RWPE1 (cell line): ENCODE data around the gene ERN1.
A peak's percentile ranks its signal among the peaks of the same experiment; 100 is the strongest.
"Not testable (repeated sequence)": the region's sequence is repeated elsewhere in the genome, so short reads cannot be mapped to it uniquely, and the experiment has no call there.

ENCODE experiments used
- CTCF ChIA-PET: fragments of 350-600 bp; sonication (Branson Sonifier 250); formaldehyde crosslinking; extraction: SDS; loops from one replicate; lab custom pipeline; 2021; lab: Yijun Ruan, JAX
- POLR2A ChIA-PET: fragments of 400-600 bp; formaldehyde crosslinking; extraction: SDS; loops from one replicate; lab custom pipeline; 2020; ENCODE audit warnings: antibody characterized with exemption; ENCODE audit not compliant: low non-redundant PET; lab: Yijun Ruan, JAX
- DNase-seq: peaks from one replicate; pipeline ENCODE4 v3.0.0; 2012; ENCODE audit warnings: low spot score
- H3K27ac ChIP-seq: fragments of 450-650 bp; 2 replicates; pipeline ENCODE4 v1.5.1; 2017
- CTCF ChIP-seq: fragments of 450-650 bp; conservative IDR thresholded peaks from 2 replicates; pipeline ENCODE4 v1.5.1; 2017; ENCODE audit warnings: low read depth, mild to moderate bottlenecking

ERN1 gene

DNA sequence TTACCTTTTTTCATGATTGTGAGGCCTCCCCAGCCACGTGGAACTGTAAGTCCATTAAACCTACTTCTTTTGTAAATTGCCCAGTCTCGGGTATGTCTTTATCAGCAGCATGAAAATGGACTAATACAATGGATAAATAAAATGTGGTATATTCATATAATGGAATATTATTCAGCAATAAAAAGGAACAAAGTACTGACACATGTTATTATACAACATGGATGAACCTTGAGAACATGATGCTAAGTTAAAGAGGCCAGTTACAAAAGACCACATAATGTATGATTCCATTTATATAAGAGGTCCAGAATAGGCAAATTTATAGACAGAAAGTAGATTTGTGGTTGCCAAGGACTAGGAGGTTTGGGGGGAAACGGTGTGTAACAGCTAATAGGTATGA is 5.3 kb downstream of the ERN1 start:
- DNase-seq, result no peak
- CTCF ChIA-PET, result no interaction called here
- no peak for TF ChIP-seq CTCF
- POLR2A ChIA-PET, result no interaction called here
- H3K27ac ChIP-seq, result no peak overlapping the region

DNA sequence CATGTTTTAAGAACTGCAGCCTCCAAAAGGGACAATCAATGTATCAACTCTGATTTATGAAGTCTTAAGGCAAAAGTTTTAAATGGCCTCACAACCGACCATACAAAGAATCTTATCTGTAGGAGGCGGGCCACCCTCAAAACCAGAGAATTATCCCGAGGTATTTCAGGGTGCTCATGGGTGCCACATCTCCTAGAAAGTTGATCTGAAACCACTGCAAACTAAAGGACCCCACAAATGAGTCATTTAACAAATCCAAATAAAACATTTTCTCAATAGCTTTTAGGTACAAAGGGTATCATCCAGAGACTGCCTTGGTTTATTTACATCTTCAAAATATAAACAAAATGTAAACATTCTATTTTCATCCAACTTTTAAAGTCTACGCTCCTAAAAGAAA is 6.8 kb downstream of the ERN1 start:
- ChIA-PET CTCF (interaction anchor here (0.5 kb wide), 1 partner anchor 22 kb away, joined by 4 read pairs; no protein-coding TSS in a partner anchor), POLR2A (no interaction called here)
- DNase-seq, result no peak
- no peak for TF ChIP-seq CTCF
- no peak overlapping the region for H3K27ac ChIP-seq

DNA sequence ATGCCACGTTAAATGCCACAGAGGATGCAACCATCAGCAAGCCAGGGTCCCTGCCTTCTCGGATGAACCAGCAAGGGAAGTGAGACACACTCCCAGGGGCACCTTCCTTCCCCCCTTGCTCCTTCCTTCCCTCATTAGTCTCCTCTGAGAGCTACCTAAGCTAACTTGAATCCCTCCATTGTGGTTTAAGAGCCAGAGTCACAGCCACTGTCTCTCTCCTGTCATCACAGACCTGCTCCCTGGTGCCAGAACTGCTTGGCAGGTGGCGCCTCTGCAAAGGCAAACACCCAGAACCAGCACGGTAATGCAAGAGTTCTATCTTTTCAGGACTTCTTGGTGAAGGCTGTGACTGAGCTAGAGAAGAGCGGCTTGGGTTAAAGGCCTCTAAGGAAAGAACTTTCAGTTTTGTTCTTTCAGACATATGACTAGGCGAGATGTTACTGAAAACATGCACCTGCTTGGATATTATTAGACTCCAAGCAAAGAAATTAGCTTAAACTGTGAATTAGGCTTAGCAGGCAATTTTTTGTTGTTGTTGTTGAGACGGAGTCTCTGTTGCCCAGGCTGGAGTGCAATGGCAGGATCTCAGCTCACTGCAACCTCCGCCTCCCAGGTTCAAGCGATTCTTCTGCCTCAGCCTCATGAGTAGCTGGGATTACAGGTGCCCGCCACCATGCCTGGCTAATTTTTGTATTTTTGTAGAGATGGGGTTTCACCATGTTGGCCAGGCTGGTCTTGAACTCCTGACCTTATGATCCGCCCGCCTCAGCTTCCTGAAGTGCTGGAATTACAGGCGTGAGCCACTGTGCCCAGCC is 8.8 kb downstream of the ERN1 start:
- POLR2A ChIA-PET, CTCF ChIA-PET, H3K27ac ChIP-seq, DNase-seq: not testable (repeated sequence)

GRCh38 chr17:64120159-64120810 is 9.7 kb downstream of the ERN1 start:
- no peak overlapping the region for H3K27ac ChIP-seq
- CTCF ChIA-PET, result no interaction called here
- no peak for TF ChIP-seq CTCF
- DNase-seq, result no peak
- POLR2A ChIA-PET, result no interaction called here

- H3K27ac ChIP-seq, result peak overlapping the region; percentile 61
- no peak for TF ChIP-seq CTCF
- DNase-seq, result no peak
- ChIA-PET POLR2A (no interaction called here), CTCF (interaction anchor here (0.7 to 1.1 kb wide), 4 partner anchors 15 to 93 kb away, joined by 3 to 4 read pairs (median 4); no protein-coding TSS in a partner anchor)
Observed at GRCh38 chr17:64117981-64118979, 11.7 kb downstream of the ERN1 start.

GRCh38 chr17:64115822-64116534 is 14.0 kb downstream of the ERN1 start:
- ChIA-PET POLR2A (no interaction called here), CTCF (interaction anchor here (0.6 kb wide), 2 partner anchors 14 to 67 kb away, joined by 3 to 4 read pairs; partner anchors contain the start of gene ERN1)
- TF ChIP-seq CTCF, result no peak
- H3K27ac ChIP-seq, result peak overlapping the region; percentile 90
- peak; percentile 85 for DNase-seq
